Germinal center (tissue), 1 donor: Measurements from ENCODE around the gene MTLN.
"Not testable (repeated sequence)": the region's sequence is repeated elsewhere in the genome, so short reads cannot be mapped to it uniquely, and the experiment has no call there.

Experiments used
- DNase-seq: peaks from one replicate; pipeline ENCODE4 v3.0.0; 2012; ENCODE audit warnings: mixed read lengths, low spot score

The MTLN gene

GRCh38 chr2:110198016-110198415 is 14.3 kb downstream of the MTLN start:
- DNase-seq: no peak

GRCh38 chr2:110197452-110197851 is 14.9 kb downstream of the MTLN start:
- no peak for DNase-seq

- DNase-seq: not testable (repeated sequence)
These were observed 22.2 kb downstream of the MTLN start for GRCh38 chr2:110190169-110190568.

- no peak for DNase-seq
These were observed 29.9 kb downstream of the MTLN start for GRCh38 chr2:110182449-110182848.

- no peak for DNase-seq
These were observed 32.3 kb downstream of the MTLN start for GRCh38 chr2:110180036-110180435.

GRCh38 chr2:110173523-110173922 is 38.8 kb downstream of the MTLN start:
- no peak for DNase-seq

- no peak for DNase-seq
These were observed 39.8 kb downstream of the MTLN start for GRCh38 chr2:110172506-110172905.

- DNase-seq: no peak
These were observed 42.2 kb downstream of the MTLN start for GRCh38 chr2:110170102-110170501.

GRCh38 chr2:110167326-110168000 is 44.9 kb downstream of the MTLN start:
- no peak for DNase-seq

- no peak for DNase-seq
These were observed 46.1 kb downstream of the MTLN start for GRCh38 chr2:110166266-110166665.
